ENCODE results near the gene NR3C2.

NR3C2 gene

GRCh38 chr4:148057984-148058859 is 384.0 kb downstream of the NR3C2 start:
- no peak for DNase-seq (ENCODE audit: low read depth in 2 of 2, low spot score in 1 of 2)

DNA sequence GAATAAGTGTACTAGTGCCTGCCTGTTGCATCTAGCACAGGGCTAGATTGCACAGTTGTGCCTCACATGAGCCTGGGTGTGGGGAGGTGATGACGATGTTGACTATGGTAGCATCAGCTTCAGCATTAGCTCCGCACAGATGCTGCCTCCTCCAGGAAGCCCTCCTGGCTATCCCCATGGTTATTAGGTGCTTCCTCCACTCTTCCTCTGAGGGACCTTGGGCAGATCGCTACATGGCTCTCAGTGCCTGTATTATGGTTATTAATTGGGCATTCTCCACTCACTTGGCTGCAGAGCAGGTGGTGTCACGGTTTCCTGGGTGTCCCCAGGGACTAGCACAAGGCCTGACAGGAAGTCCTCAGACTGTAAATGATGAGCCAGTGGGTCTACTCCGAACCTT is 384.7 kb downstream of the NR3C2 start:
- DNase-seq (ENCODE audit: low read depth in 2 of 2, low spot score in 1 of 2), result no peak

- peak; percentile 19 to 30 for DNase-seq (ENCODE audit: low read depth in 2 of 2, low spot score in 1 of 2)
Measured at GRCh38 chr4:148056879-148057278, 385.3 kb downstream of the NR3C2 start.

GRCh38 chr4:148055844-148056243 is 386.4 kb downstream of the NR3C2 start:
- DNase-seq (ENCODE audit: low read depth in 2 of 2, low spot score in 1 of 2), result no peak

- no peak for DNase-seq (ENCODE audit: low read depth in 2 of 2, low spot score in 1 of 2)
Measured at GRCh38 chr4:148054275-148054674, 387.9 kb downstream of the NR3C2 start.

DNA sequence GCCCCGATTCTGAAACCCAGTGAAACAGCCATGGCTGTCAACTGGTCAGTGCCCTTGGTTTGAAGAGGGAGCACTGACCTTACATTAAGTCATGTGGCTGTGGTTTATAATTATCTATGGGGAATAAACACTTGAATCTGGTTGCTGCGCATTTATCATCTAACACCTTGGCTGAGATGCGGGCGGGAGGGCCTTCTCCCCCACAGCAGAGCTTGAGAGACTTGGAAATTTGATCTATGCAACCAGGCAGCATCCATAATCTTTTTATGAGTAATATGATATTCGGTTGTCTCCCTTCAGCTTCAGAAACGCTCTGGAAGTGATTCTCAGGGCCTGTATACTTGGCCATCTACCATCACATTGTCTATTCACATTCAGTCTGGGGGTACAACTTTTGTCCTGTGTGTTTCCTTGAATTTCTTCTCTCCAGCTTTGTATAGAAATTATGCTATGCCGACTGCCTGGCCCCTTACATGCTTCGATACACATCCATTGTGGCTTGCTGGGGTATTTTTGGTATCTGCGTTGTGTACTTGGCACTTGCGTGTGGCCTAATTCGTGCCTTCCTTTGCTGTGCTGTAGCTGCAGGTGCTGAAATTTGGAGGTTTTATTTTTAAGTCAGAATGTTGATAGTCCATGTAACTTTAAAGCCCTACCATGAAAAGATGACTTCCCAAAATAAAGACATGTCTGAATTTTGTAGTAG is 388.8 kb downstream of the NR3C2 start:
- no peak for DNase-seq (ENCODE audit: low read depth in 2 of 2, low spot score in 1 of 2)

GRCh38 chr4:148052448-148052847 is 389.8 kb downstream of the NR3C2 start:
- no peak for DNase-seq (ENCODE audit: low read depth in 2 of 2, low spot score in 1 of 2)

- DNase-seq (ENCODE audit: low read depth in 2 of 2, low spot score in 1 of 2), result no peak
Measured at GRCh38 chr4:148051403-148051802, 390.8 kb downstream of the NR3C2 start.

DNA sequence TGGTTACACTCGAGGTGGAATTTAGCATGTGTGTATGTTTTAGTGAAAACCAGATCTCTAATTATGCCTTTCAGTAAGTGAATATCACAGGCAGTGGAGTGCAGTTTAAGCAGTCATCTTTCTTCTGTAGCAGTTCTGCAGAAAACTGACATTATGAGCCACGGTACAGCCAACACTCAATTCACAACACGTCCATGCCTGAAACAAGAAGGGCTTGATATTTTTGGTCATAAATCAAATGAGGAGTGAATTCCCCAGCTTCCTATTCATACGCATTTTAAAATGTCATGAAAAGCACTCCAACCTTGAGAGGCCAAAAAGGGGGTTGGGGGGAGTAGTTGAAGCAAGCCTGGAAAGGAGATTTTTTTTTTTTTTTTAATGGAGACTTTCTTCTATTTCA is 393.6 kb downstream of the NR3C2 start:
- no peak for DNase-seq (ENCODE audit: low read depth in 2 of 2, low spot score in 1 of 2)

DNA sequence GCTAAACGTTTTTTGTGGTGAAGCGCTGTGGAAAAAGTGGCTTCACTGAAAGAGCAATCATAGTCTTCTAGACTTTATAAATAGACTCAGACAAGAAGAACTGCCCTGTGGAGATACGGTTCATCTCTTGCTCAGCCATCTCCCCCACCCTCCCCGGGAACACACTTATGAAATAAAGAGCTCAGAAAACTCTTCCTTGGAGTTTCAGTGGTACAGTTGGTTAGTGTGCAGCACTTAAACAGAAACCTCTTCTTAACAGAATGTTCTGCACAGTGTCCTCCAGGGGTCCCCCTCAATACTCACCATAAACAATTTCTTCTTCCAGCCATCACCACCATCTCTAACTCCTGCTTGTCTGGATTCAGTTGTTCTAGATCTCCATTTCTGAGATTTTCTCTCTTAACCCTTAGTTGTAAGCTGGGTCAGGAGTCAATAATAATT is 397.3 kb downstream of the NR3C2 start:
- no peak for DNase-seq (ENCODE audit: low read depth in 2 of 2, low spot score in 1 of 2)

- no peak for DNase-seq (ENCODE audit: low read depth in 2 of 2, low spot score in 1 of 2)
Measured at GRCh38 chr4:148044089-148044911, 397.9 kb downstream of the NR3C2 start.

DNA sequence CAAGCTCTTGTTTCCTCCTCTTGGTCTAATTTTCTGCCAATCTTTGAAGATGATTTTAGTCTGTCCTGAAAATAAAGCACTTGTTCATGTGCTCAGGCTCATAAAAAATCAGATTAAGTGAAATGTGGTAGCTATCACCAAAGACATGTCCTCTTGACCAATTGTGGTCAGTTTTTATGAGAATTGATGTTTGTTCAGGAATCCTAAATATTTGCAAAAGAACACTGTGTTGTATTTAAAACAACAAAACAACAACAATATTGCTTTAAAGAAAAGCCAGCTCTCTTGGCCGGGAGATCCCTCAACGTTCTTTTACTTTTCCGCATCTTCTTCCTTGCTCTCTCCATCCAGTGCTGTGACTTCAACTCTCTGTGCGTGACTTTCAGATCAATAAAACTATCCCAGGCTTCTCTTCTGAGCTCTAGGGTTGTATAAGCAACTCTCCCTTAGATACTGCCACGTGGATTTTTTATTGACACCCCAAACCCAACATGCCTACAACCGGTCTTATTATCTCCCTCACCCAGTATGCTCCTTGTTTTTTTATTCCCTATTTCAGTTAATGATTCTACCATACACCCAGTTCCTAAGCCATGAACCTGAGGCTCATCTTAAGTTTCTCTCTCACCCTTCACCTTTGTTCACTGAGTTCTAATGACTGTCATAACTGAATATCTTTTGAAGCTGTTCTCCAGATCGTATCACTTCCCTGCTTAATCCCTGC is 400.4 kb downstream of the NR3C2 start:
- no peak for DNase-seq (ENCODE audit: low read depth in 2 of 2, low spot score in 1 of 2)

DNA sequence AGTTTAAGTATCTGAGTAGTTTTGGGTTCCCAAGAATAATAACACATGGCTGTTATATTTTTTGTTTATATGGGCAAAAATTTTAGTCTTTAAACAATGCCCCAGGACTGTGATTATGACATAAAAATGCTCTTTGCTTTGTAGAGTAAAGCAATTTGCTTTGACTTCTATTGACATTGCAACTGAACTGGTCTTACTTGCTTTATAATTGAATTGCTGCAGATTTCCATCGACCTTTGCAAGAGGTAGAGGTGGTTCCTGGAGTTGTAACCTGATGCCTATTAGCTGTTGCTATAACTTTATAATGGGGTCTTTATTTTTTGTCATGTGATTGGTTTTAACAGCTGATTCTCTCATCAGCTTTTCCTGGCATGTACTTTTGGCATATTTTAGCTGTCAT is 407.4 kb downstream of the NR3C2 start:
- DNase-seq (ENCODE audit: low read depth in 2 of 2, low spot score in 1 of 2), result no peak

GRCh38 chr4:148030193-148030873 is 411.9 kb downstream of the NR3C2 start:
- no peak for DNase-seq (ENCODE audit: low read depth in 2 of 2, low spot score in 1 of 2)

- DNase-seq (ENCODE audit: low read depth in 2 of 2, low spot score in 1 of 2), result no peak
Measured at GRCh38 chr4:148029781-148030180, 412.4 kb downstream of the NR3C2 start.
